PC-3 (cell line): ENCODE data around the gene EPHB1. TPM values are rescaled to one million over a fixed set of nuclear protein-coding genes. Genes with fewer than 3 reads are reported as not detected.

Experiments used
- ATAC-seq: fragments of 200-7000 bp; cut with Tn5 transposase; 2 replicates; pipeline ENCODE4 v1.9.1; 2020; ENCODE audit warnings: mild to moderate bottlenecking, moderate library complexity
- BruUV-seq: library from RNA; stranded (reverse); fragments of 400-500 nt; replicated peaks from 2 replicates; lab custom pipeline; 2021; lab: Mats Ljungman, UMichigan
- CTCF ChIA-PET: fragments of 300-600 bp; sonication (Branson Sonifier 250); formaldehyde crosslinking; loops from one replicate; lab custom pipeline; 2022; ENCODE audit warnings: antibody characterized with exemption; lab: Charles Lee
- POLR2A ChIA-PET: fragments of 300-600 bp; sonication (Branson Sonifier 250); formaldehyde crosslinking; loops from one replicate; lab custom pipeline; 2022; ENCODE audit warnings: antibody characterized with exemption; ENCODE audit not compliant: unreplicated experiment; lab: Charles Lee
- DNase-seq: peaks from one replicate; pipeline ENCODE4 v3.0.0-alpha.2; 2015
- H2AFZ ChIP-seq: fragments of 300-600 bp; sonication (generic); 2 replicates; pipeline ENCODE4 v1.6.0; 2016; ENCODE audit warnings: antibody characterized with exemption, low read length
- H3F3A ChIP-seq: fragments of 300-600 bp; sonication (generic); one replicate; pipeline ENCODE4 v1.6.0; 2017; ENCODE audit warnings: antibody characterized with exemption, low read length, control low read depth, mild to moderate bottlenecking; ENCODE audit not compliant: unreplicated experiment
- H3K27ac ChIP-seq: fragments of 300-600 bp; sonication (generic); 2 replicates; pipeline ENCODE4 v1.5.1; 2016; ENCODE audit warnings: mild to moderate bottlenecking, low read length
- H3K27me3 ChIP-seq: fragments of 300-600 bp; sonication (generic); 2 replicates; pipeline ENCODE4 v1.6.1; 2016; ENCODE audit warnings: low read length, mixed read lengths
- H3K36me3 ChIP-seq: fragments of 300-600 bp; sonication (generic); 2 replicates; pipeline ENCODE4 v1.6.1; 2016; ENCODE audit warnings: low read depth, mixed run types, low read length, mixed read lengths
- H3K4me1 ChIP-seq: fragments of 300-600 bp; sonication (generic); 2 replicates; pipeline ENCODE4 v1.5.1; 2016; ENCODE audit warnings: low read length; ENCODE audit not compliant: insufficient read depth
- H3K4me2 ChIP-seq: fragments of 300-600 bp; sonication (generic); 2 replicates; pipeline ENCODE4 v1.6.0; 2016; ENCODE audit warnings: low read length
- H3K4me3 ChIP-seq: fragments of 300-600 bp; sonication (generic); 2 replicates; pipeline ENCODE4 v1.5.1; 2016; ENCODE audit warnings: mild to moderate bottlenecking, low read length, mixed read lengths
- H3K79me2 ChIP-seq: fragments of 300-600 bp; sonication (generic); 2 replicates; pipeline ENCODE4 v1.6.1; 2017; ENCODE audit warnings: low read length, mixed read lengths
- H3K9ac ChIP-seq: fragments of 300-600 bp; sonication (generic); 2 replicates; pipeline ENCODE4 v1.6.0; 2016; ENCODE audit warnings: mild to moderate bottlenecking, low read length
- H3K9me2 ChIP-seq: fragments of 300-600 bp; sonication (generic); replicated peaks from 2 replicates; pipeline ENCODE4 v1.6.1; 2016; ENCODE audit warnings: mixed run types, low read length, mixed read lengths
- H3K9me3 ChIP-seq: fragments of 300-600 bp; sonication (generic); 2 replicates; pipeline ENCODE4 v1.6.1; 2016; ENCODE audit warnings: low read length, mixed read lengths
- H4K20me1 ChIP-seq: fragments of 300-600 bp; sonication (generic); 2 replicates; pipeline ENCODE4 v1.6.1; 2016; ENCODE audit warnings: low read length, mixed read lengths
- CTCF ChIP-seq: fragments of 300-600 bp; sonication (generic); conservative IDR thresholded peaks from 2 replicates; pipeline ENCODE4 v1.5.1; 2017; ENCODE audit warnings: antibody characterized with exemption, low read depth, mild to moderate bottlenecking, low read length
- EZH2 ChIP-seq: fragments of 300-600 bp; sonication (generic); IDR thresholded peaks from one replicate; pipeline ENCODE4 v1.6.1; 2017; ENCODE audit warnings: antibody characterized with exemption, mild to moderate bottlenecking, low read length; ENCODE audit not compliant: unreplicated experiment
- EZH2phosphoT487 ChIP-seq: fragments of 300-600 bp; sonication (generic); IDR thresholded peaks from 2 replicates; pipeline ENCODE4 v1.6.1; 2018; ENCODE audit warnings: mild to moderate bottlenecking, antibody characterized with exemption, low read length, borderline replicate concordance
- intact Hi-C: fragments of 100-400 bp; cut with micrococcal nuclease; formaldehyde crosslinking; loops from 2 replicates; pipeline ENCODE4 v1.9.0; 2023
- total RNA-seq: library from RNA; depleted of rRNA; stranded (reverse); fragments of >200 nt; gene quantifications from 2 replicates; pipeline ENCODE4 v1.2.3, GENCODE V29; 2014

The EPHB1 gene
- total RNA-seq, 1 experiment from 2014 or later, result 0.69 TPM

DNA sequence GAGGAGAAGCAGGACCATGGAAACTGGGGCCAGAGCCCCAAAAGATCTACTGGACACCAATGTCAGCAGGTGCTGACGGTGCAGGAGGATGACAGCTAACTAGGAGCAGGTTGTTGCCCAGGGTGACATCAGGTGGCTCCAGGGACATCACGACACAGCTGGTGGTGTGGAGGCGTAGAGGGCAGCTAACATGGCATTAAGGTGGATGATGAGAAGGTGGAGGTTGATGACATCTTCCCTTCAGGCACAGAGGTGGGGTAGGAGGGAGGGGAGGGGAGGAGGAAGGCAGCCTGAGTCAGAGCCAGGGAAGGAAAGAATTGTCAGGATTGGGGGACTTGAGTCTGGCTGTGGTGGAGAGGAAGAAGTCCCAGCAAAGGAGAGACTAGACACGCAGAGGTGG lies 1.5 kb upstream of the EPHB1 start:
- Histone ChIP-seq H3K4me2 (no peak overlapping the region), H3K27me3 (peaks cover 41% of the 10 kb centered on the region), H2AFZ (no peak overlapping the region), H3F3A (no peaks in the 10 kb centered on the region), H3K36me3 (no peaks in the 10 kb centered on the region), H3K9ac (no peak overlapping the region), H3K79me2 (no peaks in the 10 kb centered on the region), H3K9me3 (no peaks in the 10 kb centered on the region), H3K27ac (no peak overlapping the region), H3K4me3 (no peak overlapping the region), H4K20me1 (no peaks in the 10 kb centered on the region), H3K9me2 (no peaks in the 10 kb centered on the region), H3K4me1 (no peaks in the 10 kb centered on the region)
- ATAC-seq (no peak), DNase-seq (no peak)
- CTCF ChIA-PET, result no interaction called here
- no TSS peak for BruUV-seq
- no peak for TF ChIP-seq CTCF
- no peak for TF ChIP-seq EZH2phosphoT487
- TF ChIP-seq EZH2, result no peak
- intact Hi-C loops, result no loop called here
- POLR2A ChIA-PET, result no interaction called here

- no peak overlapping the region for H3K9ac ChIP-seq
- no peak overlapping the region for H2AFZ ChIP-seq
- ATAC-seq (no peak), DNase-seq (no peak)
- H3K79me2 ChIP-seq, result no peaks in the 10 kb centered on the region
- ChIA-PET CTCF (interaction anchor here (0.6 kb wide), 1 partner anchor 162 kb away, joined by 3 read pairs; no protein-coding TSS in a partner anchor), POLR2A (no interaction called here)
- intact Hi-C loops, result no loop called here
- H3K27me3 ChIP-seq, result peaks cover 33% of the 10 kb centered on the region
- H3K27ac ChIP-seq, result no peak overlapping the region
- H3K9me2 ChIP-seq, result no peaks in the 10 kb centered on the region
- no peaks in the 10 kb centered on the region for H3F3A ChIP-seq
- TF ChIP-seq EZH2, result no peak
- TF ChIP-seq EZH2phosphoT487, result no peak
- no peak for TF ChIP-seq CTCF
- no peak overlapping the region for H3K4me3 ChIP-seq
- no TSS peak for BruUV-seq
- no peaks in the 10 kb centered on the region for H4K20me1 ChIP-seq
- H3K36me3 ChIP-seq, result no peaks in the 10 kb centered on the region
- H3K9me3 ChIP-seq, result no peaks in the 10 kb centered on the region
- no peak overlapping the region for H3K4me2 ChIP-seq
- H3K4me1 ChIP-seq, result no peaks in the 10 kb centered on the region
Observed at GRCh38 chr3:134794323-134794722, 737 bp upstream of the EPHB1 start.

DNA sequence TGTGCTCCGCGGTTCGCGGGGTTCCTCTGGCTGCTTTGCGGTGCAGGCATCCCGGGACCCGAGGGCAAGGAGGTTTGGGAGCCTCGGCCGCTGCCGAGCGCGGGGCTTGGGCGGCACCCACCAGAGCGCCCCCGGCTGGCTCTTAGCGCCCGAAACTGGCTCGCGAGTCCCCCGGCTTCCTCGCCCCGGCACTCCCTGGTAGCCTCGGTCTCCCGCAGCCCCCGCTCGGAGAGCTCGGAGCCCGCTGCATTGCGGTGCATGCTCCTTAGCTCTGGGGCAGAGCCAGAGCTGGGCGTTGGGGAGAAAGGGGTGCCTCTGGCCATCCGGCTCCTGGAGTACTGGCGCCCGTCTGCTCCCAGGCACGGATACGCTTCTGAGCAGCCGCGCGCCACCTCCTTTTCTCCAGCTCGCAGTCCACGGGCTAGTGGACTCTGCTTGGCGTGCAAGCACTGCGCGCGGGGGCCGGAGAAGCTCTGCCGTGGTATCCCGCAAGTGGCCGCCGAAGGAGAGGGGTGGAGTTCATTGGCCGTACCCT lies 753 bp downstream of the EPHB1 start:
- H3K36me3 ChIP-seq, result no peaks in the 10 kb centered on the region
- peak overlapping the region; percentile 71 for H3K4me3 ChIP-seq
- intact Hi-C loops, result no loop called here
- no peak for ATAC-seq
- H3K9ac ChIP-seq, result no peak overlapping the region
- H3K9me3 ChIP-seq, result no peaks in the 10 kb centered on the region
- H3K79me2 ChIP-seq, result no peaks in the 10 kb centered on the region
- no peaks in the 10 kb centered on the region for H3K9me2 ChIP-seq
- ChIA-PET POLR2A (no interaction called here), CTCF (interaction anchor here (0.6 kb wide), 1 partner anchor 533 kb away, joined by 5 read pairs; no protein-coding TSS in a partner anchor)
- H2AFZ ChIP-seq, result peak overlapping the region; percentile 76; the same call in 1 of the 2 replicates
- TF ChIP-seq EZH2 (peak; percentile 74), EZH2phosphoT487 (no peak)
- H3K27me3 ChIP-seq, result peaks cover 28% of the 10 kb centered on the region
- no peaks in the 10 kb centered on the region for H4K20me1 ChIP-seq
- H3K27ac ChIP-seq, result no peak overlapping the region
- H3K4me1 ChIP-seq, result no peaks in the 10 kb centered on the region
- no peaks in the 10 kb centered on the region for H3F3A ChIP-seq
- DNase-seq, result no peak
- peak overlapping the region; percentile 85 for H3K4me2 ChIP-seq
- BruUV-seq, result no TSS peak
